Cardiac muscle cell (in vitro differentiated cells and primary cell): Measurements from ENCODE around the gene CSNK2B. TPM values are rescaled to one million over a fixed set of nuclear protein-coding genes. Genes with fewer than 3 reads are reported as not detected.

Experiments
- DNase-seq, 2 donors: peaks; one replicate each; pipeline versions ENCODE4 v3.0.0 to v3.0.0-alpha.2; 2010 to 2017; ENCODE audit warnings: low read depth in 1 of 2, low spot score in 1 of 2
- H3K27ac ChIP-seq: fragments of 200-600 bp; sonication (generic); 2 replicates; pipeline ENCODE4 v1.5.1; 2016
- H3K27me3 ChIP-seq: fragments of 200-600 bp; sonication (generic); 2 replicates; pipeline ENCODE4 v1.6.0; 2016; ENCODE audit warnings: control low read depth
- H3K36me3 ChIP-seq: fragments of 200-600 bp; sonication (generic); 2 replicates; pipeline ENCODE4 v1.5.1; 2016; ENCODE audit warnings: control low read depth
- H3K4me1 ChIP-seq: fragments of 200-600 bp; sonication (generic); 2 replicates; pipeline ENCODE4 v1.8.1; 2017; ENCODE audit warnings: low read depth, mild to moderate bottlenecking, mixed run types
- H3K4me3 ChIP-seq: fragments of 200-600 bp; sonication (generic); 2 replicates; pipeline ENCODE4 v1.5.1; 2016; ENCODE audit warnings: mild to moderate bottlenecking
- H3K9me3 ChIP-seq: fragments of 200-600 bp; sonication (generic); 2 replicates; pipeline ENCODE4 v1.5.1; 2017; ENCODE audit warnings: low read depth, mild to moderate bottlenecking, control low read depth
- polyA plus RNA-seq: library from polyadenylated mRNA; unstranded; fragments of >200 nt; fragmentation: Nextera tagmentation; extraction: Ambion mirVana; gene quantifications from 2 replicates; pipeline ENCODE4 v1.2.1, GENCODE V29; 2016
- total RNA-seq: library from RNA; depleted of rRNA; stranded (reverse); fragments of >200 nt; gene quantifications from 2 replicates; pipeline ENCODE4 v1.2.3, GENCODE V29; 2016
- TF ChIP-seq, protein P1 (sequence below): IDR thresholded peaks from 2 replicates; pipeline ENCODE4 v1.5.1; 2012; ENCODE audit warnings: low read depth, mild to moderate bottlenecking, low read length

CSNK2B gene
- total and polyA plus RNA-seq, 2 experiments from 2014 or later = 277 to 310 TPM

DNA sequence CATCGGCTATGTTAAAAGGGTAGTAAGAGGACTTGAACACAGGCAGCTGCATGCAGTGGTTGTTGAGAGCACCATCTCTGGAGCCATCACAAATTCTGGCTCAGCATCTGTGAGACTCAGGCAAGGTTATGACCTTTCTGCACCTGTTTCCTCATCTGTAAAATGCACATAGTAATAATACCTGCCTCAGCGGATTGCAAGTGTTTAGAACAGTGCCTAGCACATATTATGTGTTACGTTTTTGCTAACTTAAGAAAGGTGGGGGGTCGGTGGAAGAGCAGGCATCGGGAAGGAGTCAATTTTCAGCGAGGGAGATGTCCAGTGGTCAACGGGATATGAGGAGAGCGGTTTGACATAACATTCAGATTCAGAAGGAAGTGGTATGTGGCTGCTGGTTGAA is 12.1 kb downstream of the CSNK2B start:
- Histone ChIP-seq H3K27ac (no peak overlapping the region), H3K4me3 (no peak overlapping the region), H3K27me3 (peaks cover 10% of the 10 kb centered on the region), H3K9me3 (no peaks in the 10 kb centered on the region), H3K36me3 (no peaks in the 10 kb centered on the region), H3K4me1 (peaks cover 2% of the 10 kb centered on the region)
- no peak for DNase-seq
- TF ChIP-seq, protein P1, sequence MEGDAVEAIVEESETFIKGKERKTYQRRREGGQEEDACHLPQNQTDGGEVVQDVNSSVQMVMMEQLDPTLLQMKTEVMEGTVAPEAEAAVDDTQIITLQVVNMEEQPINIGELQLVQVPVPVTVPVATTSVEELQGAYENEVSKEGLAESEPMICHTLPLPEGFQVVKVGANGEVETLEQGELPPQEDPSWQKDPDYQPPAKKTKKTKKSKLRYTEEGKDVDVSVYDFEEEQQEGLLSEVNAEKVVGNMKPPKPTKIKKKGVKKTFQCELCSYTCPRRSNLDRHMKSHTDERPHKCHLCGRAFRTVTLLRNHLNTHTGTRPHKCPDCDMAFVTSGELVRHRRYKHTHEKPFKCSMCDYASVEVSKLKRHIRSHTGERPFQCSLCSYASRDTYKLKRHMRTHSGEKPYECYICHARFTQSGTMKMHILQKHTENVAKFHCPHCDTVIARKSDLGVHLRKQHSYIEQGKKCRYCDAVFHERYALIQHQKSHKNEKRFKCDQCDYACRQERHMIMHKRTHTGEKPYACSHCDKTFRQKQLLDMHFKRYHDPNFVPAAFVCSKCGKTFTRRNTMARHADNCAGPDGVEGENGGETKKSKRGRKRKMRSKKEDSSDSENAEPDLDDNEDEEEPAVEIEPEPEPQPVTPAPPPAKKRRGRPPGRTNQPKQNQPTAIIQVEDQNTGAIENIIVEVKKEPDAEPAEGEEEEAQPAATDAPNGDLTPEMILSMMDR = no peak

- Histone ChIP-seq H3K27ac (no peak within 1 kb of the TSS), H3K4me3 (peak within 1 kb of the TSS; percentile 28), H3K27me3 (peaks cover 10% of the 10 kb centered on the region), H3K9me3 (no peaks in the 10 kb centered on the region), H3K4me1 (peaks cover 2% of the 10 kb centered on the region), H3K36me3 (no peaks in the 10 kb centered on the region)
- TF ChIP-seq, protein P1 = peak; percentile 54
- DNase-seq = peak; percentile 83 to 94
Observed at GRCh38 chr6:31680226-31681134, 14.6 kb downstream of the CSNK2B start, which contains the start of gene LY6G5C. TSS of gene LY6G5C (minus strand) at chr6:31681067. CDS start at chr6:31680373, 694 bp downstream.

DNA sequence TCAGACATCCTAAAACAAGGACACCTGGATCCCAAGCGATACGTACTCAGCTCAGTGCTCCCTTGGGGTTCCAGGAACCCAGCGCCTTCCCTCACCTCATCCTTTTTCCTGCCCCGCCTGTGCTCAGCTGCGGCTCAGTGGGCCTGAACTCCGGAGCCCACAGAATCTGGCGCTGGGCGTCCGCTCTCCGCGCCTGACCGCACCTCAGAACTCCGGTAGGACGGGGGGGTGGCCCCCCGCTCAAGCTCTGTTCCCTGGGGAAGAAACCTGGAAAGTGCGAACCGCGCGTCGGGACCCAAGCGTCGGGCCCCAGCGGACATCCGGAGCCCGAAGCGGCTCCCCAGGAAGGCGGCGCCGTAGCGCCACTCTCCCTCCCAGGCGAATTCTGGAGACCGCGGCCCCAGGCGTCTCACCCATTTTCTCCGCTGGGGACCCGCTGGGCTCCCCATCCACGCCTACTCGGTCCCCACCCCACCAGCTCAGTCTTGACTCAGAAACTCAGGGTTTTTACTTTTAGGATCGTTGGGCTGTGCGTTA is 15.3 kb downstream of the CSNK2B start:
- H3K27ac ChIP-seq = no peak overlapping the region
- peaks cover 4% of the 10 kb centered on the region for H3K36me3 ChIP-seq
- TF ChIP-seq, protein P1 = peak; percentile 31
- H3K4me1 ChIP-seq = peaks cover 2% of the 10 kb centered on the region
- DNase-seq = peak in 1 of 2 donors; percentile 52
- peaks cover 10% of the 10 kb centered on the region for H3K27me3 ChIP-seq
- H3K4me3 ChIP-seq = peak overlapping the region; percentile 28
- no peaks in the 10 kb centered on the region for H3K9me3 ChIP-seq

GRCh38 chr6:31683591-31683990 is 17.7 kb downstream of the CSNK2B start:
- Histone ChIP-seq H3K9me3 (no peaks in the 10 kb centered on the region), H3K4me3 (peak overlapping the region; percentile 29), H3K27me3 (peaks cover 10% of the 10 kb centered on the region), H3K36me3 (peaks cover 22% of the 10 kb centered on the region), H3K27ac (no peak overlapping the region), H3K4me1 (peaks cover 2% of the 10 kb centered on the region)
- TF ChIP-seq, protein P1 = no peak
- no peak for DNase-seq

GRCh38 chr6:31686483-31686882 is 20.6 kb downstream of the CSNK2B start:
- TF ChIP-seq, protein P1 = no peak
- DNase-seq = no peak
- Histone ChIP-seq H3K27ac (no peak overlapping the region), H3K9me3 (no peaks in the 10 kb centered on the region), H3K4me3 (no peak overlapping the region), H3K36me3 (peaks cover 32% of the 10 kb centered on the region), H3K4me1 (peaks cover under 1% of the 10 kb centered on the region), H3K27me3 (peaks cover 9% of the 10 kb centered on the region)
